IPS-NIHi11 (cell line): ENCODE results near the gene KCND1.
A peak's percentile ranks its signal among the peaks of the same experiment; 100 is the strongest.

Experiments used
- DNase-seq: peaks from one replicate; pipeline ENCODE4 v3.0.0; 2012; ENCODE audit warnings: mixed read lengths, low spot score

The KCND1 gene

GRCh38 chrX:48937054-48937907 is 34.4 kb downstream of the KCND1 start:
- DNase-seq: peak; percentile 14

- no peak for DNase-seq
These were observed 35.1 kb downstream of the KCND1 start for GRCh38 chrX:48936429-48937053.

DNA sequence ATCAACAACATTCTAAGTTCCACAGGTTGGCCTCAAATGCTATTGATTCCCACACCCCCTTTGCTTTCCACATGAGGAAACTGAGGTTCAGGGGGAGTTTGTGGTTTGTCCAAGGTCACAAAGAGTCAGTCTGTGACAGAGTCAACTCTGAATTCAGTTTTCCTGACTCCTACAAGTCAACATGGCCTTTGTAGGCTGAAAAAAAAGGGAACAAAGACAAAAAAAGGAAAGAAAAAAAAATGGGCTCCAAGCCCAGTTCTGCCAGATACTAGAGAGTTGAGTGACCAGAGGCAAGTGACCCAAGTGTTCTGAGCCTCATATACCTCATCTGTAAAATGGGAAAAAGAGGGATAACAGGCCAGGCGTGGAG is 36.4 kb downstream of the KCND1 start:
- no peak for DNase-seq

DNA sequence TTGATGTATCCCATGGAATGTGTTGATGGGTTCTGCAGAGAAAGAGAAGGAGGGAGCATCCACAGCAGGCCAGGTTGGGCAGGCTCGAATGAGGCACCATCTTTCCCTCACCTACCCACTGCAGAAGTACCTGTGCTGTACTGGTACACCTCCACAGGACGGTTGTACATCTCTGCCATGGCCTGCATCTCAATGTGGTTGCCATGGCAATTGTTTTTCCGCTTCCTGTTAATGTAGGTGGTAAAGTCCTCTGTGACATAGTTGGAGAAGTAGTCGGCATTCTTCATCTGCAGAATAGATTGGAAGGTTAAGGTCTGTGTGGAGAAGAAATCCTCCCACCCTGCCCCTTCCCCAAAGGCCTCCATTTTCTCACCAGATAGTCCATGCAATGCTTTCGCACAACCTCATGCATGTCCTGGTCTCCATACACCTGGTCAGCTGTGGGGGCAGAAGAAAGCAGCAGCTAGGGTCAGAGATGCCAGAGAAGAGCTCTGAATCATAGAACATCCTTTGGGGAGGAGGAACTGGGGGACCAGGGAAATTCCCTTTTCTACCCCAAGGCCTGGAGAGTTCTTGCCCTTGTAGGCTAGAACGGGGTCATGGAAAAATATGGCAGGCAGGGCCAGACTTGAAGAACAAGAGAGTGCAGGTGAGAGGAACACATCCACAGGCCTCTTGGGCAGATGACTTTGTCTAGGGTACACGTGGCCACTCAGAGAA is 36.9 kb downstream of the KCND1 start:
- no peak for DNase-seq

DNA sequence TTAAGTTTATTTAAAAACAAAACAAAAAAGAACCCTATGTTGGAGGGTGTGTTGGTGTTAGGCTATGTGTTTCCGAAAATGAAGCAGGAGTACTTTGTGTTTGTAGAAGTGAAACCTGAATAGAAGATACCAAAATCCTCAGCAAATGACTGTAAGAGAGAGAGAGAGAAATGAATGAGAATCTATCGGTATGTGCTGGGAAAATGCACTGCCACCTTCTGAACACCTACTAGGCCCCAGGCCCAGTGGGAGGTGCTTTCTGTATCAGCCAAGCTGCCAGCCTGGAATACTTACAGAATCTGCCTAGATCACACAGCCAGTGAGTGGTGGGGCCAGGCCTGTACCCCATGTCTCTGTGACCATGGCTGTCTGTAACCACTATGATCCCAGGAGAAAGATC is 37.9 kb downstream of the KCND1 start:
- no peak for DNase-seq

- DNase-seq: peak; percentile 12
These were observed 43.8 kb downstream of the KCND1 start for GRCh38 chrX:48927736-48928382.

GRCh38 chrX:48927123-48927522 is 44.5 kb downstream of the KCND1 start:
- peak; percentile 26 for DNase-seq

DNA sequence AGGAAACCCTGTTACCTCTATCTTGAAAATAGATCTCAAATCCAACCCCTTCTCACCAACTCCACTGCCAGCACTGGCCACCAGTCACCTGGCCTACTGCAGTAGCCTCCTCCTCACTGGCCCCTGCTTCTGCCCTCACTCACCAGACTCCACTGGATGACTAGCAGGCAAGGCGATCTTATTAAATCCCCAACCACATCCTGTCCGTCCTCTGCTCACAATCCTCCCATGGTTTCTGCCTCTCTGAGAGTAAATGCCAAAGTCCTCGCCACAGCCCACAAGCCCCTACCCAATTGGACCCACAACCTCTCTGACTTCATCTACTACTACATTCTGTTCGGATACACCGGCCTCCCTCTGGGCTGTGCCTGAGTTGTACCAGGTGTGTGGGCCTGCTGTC is 47.4 kb downstream of the KCND1 start:
- no peak for DNase-seq

- DNase-seq: no peak
These were observed 47.9 kb downstream of the KCND1 start for GRCh38 chrX:48923771-48924170.

GRCh38 chrX:48920718-48921104 is 50.9 kb downstream of the KCND1 start:
- DNase-seq: no peak

- no peak for DNase-seq
These were observed 51.5 kb downstream of the KCND1 start for GRCh38 chrX:48919947-48920717.

GRCh38 chrX:48919360-48919841 is 52.2 kb downstream of the KCND1 start:
- DNase-seq: peak; percentile 12

- DNase-seq: peak; percentile 74
These were observed 52.9 kb downstream of the KCND1 start, which contains the start of gene PIM2 for GRCh38 chrX:48918643-48919340. PIM2 (minus strand) TSS chrX:48919024; CDS start chrX:48918834, 190 bp downstream.

GRCh38 chrX:48918301-48918642 is 53.4 kb downstream of the KCND1 start:
- DNase-seq: no peak

DNA sequence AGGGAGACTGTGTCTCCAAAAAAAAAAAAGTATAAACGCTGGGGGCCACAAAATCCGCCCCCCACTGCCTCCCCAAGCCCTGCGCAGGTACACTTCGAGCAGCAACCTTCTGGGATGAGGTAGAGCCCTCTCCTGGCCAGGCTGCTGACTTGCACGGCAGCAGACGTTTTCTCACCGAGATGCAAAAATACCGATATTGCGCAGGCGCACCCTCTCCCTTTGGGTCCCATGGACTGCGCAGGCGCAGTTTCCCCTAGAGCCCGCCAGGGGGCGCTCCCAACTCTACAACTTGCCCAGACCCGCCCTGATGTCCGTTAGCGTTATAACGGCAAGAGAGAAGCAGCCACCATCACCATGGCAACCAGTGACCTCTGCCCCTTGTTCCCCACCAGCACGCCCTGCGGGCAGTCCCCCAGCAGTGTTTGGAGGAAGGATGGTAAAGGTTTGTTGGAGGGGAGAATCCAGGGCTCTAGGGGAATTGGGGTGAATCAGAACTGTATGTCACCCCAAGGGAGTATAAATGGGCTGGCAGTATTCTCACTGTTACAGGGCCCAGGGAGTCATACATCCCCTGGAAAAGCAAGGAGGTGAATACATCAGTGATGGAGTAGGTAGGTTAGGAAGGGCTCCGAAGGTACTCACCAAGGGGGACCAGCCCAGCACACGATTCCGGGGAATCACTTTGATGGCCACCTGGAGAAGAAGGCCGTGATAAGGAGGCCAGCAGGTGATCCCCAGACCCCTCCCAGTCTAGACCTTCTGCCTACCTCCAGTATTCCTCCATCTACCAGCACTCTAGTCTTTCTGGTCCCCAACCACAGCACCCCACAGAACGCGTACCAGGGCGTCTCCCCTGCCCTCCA is 54.3 kb downstream of the KCND1 start:
- peak; percentile 62 for DNase-seq

DNA sequence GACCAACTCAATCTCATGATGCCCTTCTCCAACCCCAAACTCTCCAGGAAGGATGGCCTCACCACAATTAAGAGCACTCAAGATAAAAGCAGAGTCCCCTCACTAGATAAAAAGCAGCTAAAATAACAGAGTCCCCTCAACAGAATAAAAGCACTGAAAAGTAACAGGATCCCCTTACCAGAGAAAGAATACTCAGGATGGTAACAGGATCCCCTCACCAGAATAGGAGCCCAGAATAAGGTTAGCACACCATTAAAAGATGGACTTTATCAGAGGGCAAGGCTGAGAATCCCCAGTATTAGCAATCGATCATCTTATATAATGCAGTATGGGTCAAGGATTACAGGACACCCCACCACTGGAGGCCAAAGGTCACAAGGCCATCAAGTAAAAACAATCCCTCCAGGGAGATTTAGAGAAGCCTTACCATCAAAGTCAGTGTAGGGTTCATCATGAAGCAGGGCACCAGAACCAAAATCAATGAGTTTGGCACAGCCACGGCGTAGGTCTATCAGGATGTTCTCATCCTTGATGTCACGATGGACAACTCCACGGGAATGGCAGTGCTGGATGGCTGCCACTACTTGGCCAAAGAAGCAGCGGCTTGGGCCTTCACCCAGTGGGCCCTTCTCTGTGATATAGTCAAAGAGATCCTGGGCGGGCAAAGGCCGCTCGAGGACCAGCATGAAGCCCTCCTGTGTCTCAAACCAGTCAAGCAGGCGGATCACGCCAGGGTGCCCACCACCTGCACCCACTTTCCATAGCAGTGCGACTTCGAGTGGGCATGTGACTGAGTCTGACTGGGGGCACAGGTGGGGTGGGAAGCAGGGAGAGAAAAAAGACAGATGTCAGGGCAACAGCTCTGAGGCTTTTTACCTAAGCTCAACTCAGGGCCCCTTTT is 56.8 kb downstream of the KCND1 start:
- DNase-seq: no peak

DNA sequence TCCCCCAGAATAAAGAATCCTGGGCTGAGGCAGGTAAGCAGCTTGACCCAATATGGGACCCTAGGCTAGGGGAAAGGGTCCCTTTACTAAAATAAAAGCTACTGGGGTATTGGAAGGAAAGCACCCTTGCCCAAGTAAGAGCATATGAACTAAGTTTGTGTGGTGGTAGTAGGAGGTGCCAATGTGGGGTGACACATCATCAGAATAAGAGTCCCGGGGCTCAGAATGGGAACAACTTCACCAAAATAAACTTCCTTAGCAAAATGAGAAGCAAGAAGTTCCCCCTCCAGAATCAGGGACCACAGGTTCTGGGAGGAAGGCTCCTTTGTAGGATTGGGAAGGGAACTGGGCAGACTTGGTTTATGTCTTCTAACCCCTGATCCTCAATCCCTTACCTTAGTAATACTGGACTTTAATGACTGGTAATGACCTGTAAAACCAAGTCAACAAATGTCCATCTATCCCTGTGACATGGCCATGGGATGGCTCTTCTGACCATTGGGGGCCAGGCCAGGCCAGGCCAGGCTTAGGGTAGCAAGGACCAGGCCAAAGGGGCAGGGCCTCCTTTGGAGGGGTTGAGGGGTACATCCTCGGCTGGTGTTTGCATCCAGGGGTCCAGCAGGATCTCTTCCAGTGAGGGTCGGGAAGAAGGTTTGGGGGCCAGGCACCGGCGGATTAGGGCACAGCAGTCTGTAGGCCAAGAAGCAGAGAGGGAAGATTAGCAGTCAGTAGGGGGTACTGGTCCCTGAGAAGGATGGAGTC is 57.9 kb downstream of the KCND1 start:
- DNase-seq: no peak
